Embryonic facial prominence (tissue), 1 donor: Measurements from ENCODE around the gene CYB5R3.
"Not testable (repeated sequence)": the region's sequence is repeated elsewhere in the genome, so short reads cannot be mapped to it uniquely, and the experiment has no call there.

Experiments
- DNase-seq: peaks from one replicate; pipeline ENCODE4 v3.0.0-alpha.2; 2016; ENCODE audit errors: extremely low spot score

CYB5R3 gene

GRCh38 chr22:42623301-42623751 lies 25.9 kb downstream of the CYB5R3 start:
- no peak for DNase-seq

GRCh38 chr22:42622061-42622710 lies 27.0 kb downstream of the CYB5R3 start:
- DNase-seq: no peak

- DNase-seq: no peak
Observed at GRCh38 chr22:42621505-42622002, 27.6 kb downstream of the CYB5R3 start.

GRCh38 chr22:42620084-42620483 lies 29.1 kb downstream of the CYB5R3 start:
- DNase-seq: no peak

- no peak for DNase-seq
Observed at GRCh38 chr22:42619261-42620063, 29.7 kb downstream of the CYB5R3 start.

- no peak for DNase-seq
Observed at GRCh38 chr22:42617155-42617983, 31.8 kb downstream of the CYB5R3 start.

GRCh38 chr22:42615860-42616175 lies 33.4 kb downstream of the CYB5R3 start:
- not testable (repeated sequence) for DNase-seq

- peak; percentile 97 for DNase-seq
Observed at GRCh38 chr22:42615092-42615859, 33.9 kb downstream of the CYB5R3 start.

GRCh38 chr22:42614312-42615091 lies 34.7 kb downstream of the CYB5R3 start, which contains the start of gene POLDIP3:
POLDIP3 (minus strand) TSS chr22:42614883; CDS start chr22:42614857, 26 bp downstream.
- peak; percentile 96 for DNase-seq

GRCh38 chr22:42613872-42614301 lies 35.3 kb downstream of the CYB5R3 start:
- no peak for DNase-seq

- DNase-seq: no peak
Observed at GRCh38 chr22:42612336-42612735, 36.9 kb downstream of the CYB5R3 start.

- DNase-seq: no peak
Observed at GRCh38 chr22:42611051-42611450, 38.1 kb downstream of the CYB5R3 start.

GRCh38 chr22:42610186-42610585 lies 39.0 kb downstream of the CYB5R3 start:
- no peak for DNase-seq

GRCh38 chr22:42608823-42609361 lies 40.3 kb downstream of the CYB5R3 start:
- DNase-seq: no peak

- DNase-seq: no peak
Observed at GRCh38 chr22:42608136-42608822, 40.9 kb downstream of the CYB5R3 start.

- not testable (repeated sequence) for DNase-seq
Observed at GRCh38 chr22:42607641-42608040, 41.6 kb downstream of the CYB5R3 start.

- DNase-seq: no peak
Observed at GRCh38 chr22:42604403-42604802, 44.8 kb downstream of the CYB5R3 start.

GRCh38 chr22:42603427-42603826 lies 45.8 kb downstream of the CYB5R3 start:
- no peak for DNase-seq

- no peak for DNase-seq
Observed at GRCh38 chr22:42602470-42602869, 46.7 kb downstream of the CYB5R3 start.
